NB4 (cell line): ENCODE data around the gene ELP2.

Experiments
- POLR2A ChIP-seq: IDR thresholded peaks from 2 replicates; pipeline ENCODE4 v1.6.1; 2011; ENCODE audit warnings: mild to moderate bottlenecking; ENCODE audit not compliant: insufficient read length; ENCODE audit errors: extremely low read depth
- TF ChIP-seq, protein P1 (sequence below): IDR thresholded peaks from one replicate; pipeline ENCODE4 v1.5.1; 2012; ENCODE audit warnings: low read depth, low read length
- TF ChIP-seq, protein P2 (sequence below): IDR thresholded peaks from 2 replicates; pipeline ENCODE4 v1.6.1; 2011; ENCODE audit warnings: low read depth, low read length

DNA sequence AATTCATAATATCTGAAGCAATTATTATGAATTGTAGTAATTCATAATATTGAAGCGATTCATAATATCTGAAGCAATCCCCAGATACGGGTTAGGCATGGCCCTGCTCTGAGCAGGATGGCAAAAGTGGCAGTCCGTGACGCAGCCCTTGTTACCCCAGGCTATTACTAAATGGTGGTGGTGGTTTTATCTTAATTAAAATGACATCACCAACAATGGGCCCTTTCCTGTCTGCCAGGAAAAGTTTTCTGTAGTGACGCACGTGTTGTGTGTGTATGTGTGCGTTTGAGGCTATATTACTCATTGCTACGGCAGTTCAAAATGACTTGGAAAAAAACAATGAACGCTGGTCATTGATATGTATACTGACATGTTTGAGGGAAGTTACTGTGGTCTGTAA is 47.0 kb downstream of the ELP2 start:
- no peak for TF ChIP-seq POLR2A
- TF ChIP-seq, protein P1, sequence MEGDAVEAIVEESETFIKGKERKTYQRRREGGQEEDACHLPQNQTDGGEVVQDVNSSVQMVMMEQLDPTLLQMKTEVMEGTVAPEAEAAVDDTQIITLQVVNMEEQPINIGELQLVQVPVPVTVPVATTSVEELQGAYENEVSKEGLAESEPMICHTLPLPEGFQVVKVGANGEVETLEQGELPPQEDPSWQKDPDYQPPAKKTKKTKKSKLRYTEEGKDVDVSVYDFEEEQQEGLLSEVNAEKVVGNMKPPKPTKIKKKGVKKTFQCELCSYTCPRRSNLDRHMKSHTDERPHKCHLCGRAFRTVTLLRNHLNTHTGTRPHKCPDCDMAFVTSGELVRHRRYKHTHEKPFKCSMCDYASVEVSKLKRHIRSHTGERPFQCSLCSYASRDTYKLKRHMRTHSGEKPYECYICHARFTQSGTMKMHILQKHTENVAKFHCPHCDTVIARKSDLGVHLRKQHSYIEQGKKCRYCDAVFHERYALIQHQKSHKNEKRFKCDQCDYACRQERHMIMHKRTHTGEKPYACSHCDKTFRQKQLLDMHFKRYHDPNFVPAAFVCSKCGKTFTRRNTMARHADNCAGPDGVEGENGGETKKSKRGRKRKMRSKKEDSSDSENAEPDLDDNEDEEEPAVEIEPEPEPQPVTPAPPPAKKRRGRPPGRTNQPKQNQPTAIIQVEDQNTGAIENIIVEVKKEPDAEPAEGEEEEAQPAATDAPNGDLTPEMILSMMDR, result no peak
- TF ChIP-seq, protein P2, sequence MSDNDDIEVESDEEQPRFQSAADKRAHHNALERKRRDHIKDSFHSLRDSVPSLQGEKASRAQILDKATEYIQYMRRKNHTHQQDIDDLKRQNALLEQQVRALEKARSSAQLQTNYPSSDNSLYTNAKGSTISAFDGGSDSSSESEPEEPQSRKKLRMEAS, result no peak
